LNCAP (cell line): ENCODE data around the gene SNIP1.
A peak's percentile ranks its signal among the peaks of the same experiment; 100 is the strongest.

Experiments used
- CTCF ChIP-seq: fragments of 450-650 bp; IDR thresholded peaks from 2 replicates; pipeline ENCODE4 v1.5.1; 2017; ENCODE audit warnings: mild to moderate bottlenecking

SNIP1 gene

GRCh38 chr1:37562984-37563383 lies 8.9 kb upstream of the SNIP1 start:
- TF ChIP-seq CTCF = no peak

- peak; percentile 44; the same call in 1 of the 2 replicates for TF ChIP-seq CTCF
Observed at GRCh38 chr1:37561133-37562132, 7.3 kb upstream of the SNIP1 start.

- no peak for TF ChIP-seq CTCF
Observed at GRCh38 chr1:37560401-37561132, 6.5 kb upstream of the SNIP1 start.

- TF ChIP-seq CTCF = no peak
Observed at GRCh38 chr1:37559080-37559479, 5.0 kb upstream of the SNIP1 start.

- no peak for TF ChIP-seq CTCF
Observed at GRCh38 chr1:37558411-37558810, 4.3 kb upstream of the SNIP1 start.

- no peak for TF ChIP-seq CTCF
Observed at GRCh38 chr1:37557402-37557801, 3.3 kb upstream of the SNIP1 start.

GRCh38 chr1:37556712-37557196 lies 2.7 kb upstream of the SNIP1 start, which contains the start of gene DNALI1:
Gene DNALI1, plus strand, starts transcription at chr1:37556940. Its CDS starts 55 bp downstream, at chr1:37556995.
- no peak for TF ChIP-seq CTCF
